ENCODE data around the gene F9.
"Not testable (repeated sequence)": the region's sequence is repeated elsewhere in the genome, so short reads cannot be mapped to it uniquely, and the experiment has no call there.

Gene F9

GRCh38 chrX:139530550-139530949 is at the start of gene F9:
Gene F9 (plus strand): TSS chrX:139530739. CDS start chrX:139530765, 26 bp downstream.
- DNase-seq (ENCODE audit: low spot score) = no peak

- no peak for DNase-seq (ENCODE audit: low spot score)
Observed at GRCh38 chrX:139483699-139484098, 46.8 kb upstream of the F9 start.

GRCh38 chrX:139484591-139484990 is 45.9 kb upstream of the F9 start:
- no peak for DNase-seq (ENCODE audit: low spot score)

GRCh38 chrX:139495324-139495723 is 35.2 kb upstream of the F9 start:
- no peak for DNase-seq (ENCODE audit: low spot score)

GRCh38 chrX:139506333-139506732 is 24.2 kb upstream of the F9 start:
- DNase-seq (ENCODE audit: low spot score) = no peak

- no peak for DNase-seq (ENCODE audit: low spot score)
Observed at GRCh38 chrX:139508099-139508498, 22.4 kb upstream of the F9 start.

- no peak for DNase-seq (ENCODE audit: low spot score)
Observed at GRCh38 chrX:139518475-139518874, 12.1 kb upstream of the F9 start.

- not testable (repeated sequence) for DNase-seq (ENCODE audit: low spot score)
Observed at GRCh38 chrX:139528829-139529228, 1.7 kb upstream of the F9 start.

- DNase-seq (ENCODE audit: low spot score) = no peak
Observed at GRCh38 chrX:139532834-139533233, 2.3 kb downstream of the F9 start.

GRCh38 chrX:139533444-139533843 is 2.9 kb downstream of the F9 start:
- DNase-seq (ENCODE audit: low spot score) = no peak

GRCh38 chrX:139538907-139539790 is 8.6 kb downstream of the F9 start:
- DNase-seq (ENCODE audit: low spot score) = no peak

GRCh38 chrX:139542652-139543051 is 12.1 kb downstream of the F9 start:
- DNase-seq (ENCODE audit: low spot score) = no peak

GRCh38 chrX:139543920-139544319 is 13.4 kb downstream of the F9 start:
- DNase-seq (ENCODE audit: low spot score) = no peak

GRCh38 chrX:139544591-139544990 is 14.1 kb downstream of the F9 start:
- no peak for DNase-seq (ENCODE audit: low spot score)

- peak; percentile 42 for DNase-seq (ENCODE audit: low spot score)
Observed at GRCh38 chrX:139554376-139554775, 23.8 kb downstream of the F9 start.

GRCh38 chrX:139554991-139555675 is 24.6 kb downstream of the F9 start:
- no peak for DNase-seq (ENCODE audit: low spot score)

- peak; percentile 71 for DNase-seq (ENCODE audit: low spot score)
Observed at GRCh38 chrX:139559383-139560042, 29.0 kb downstream of the F9 start.

GRCh38 chrX:139560221-139560620 is 29.7 kb downstream of the F9 start:
- DNase-seq (ENCODE audit: low spot score) = no peak

- no peak for DNase-seq (ENCODE audit: low spot score)
Observed at GRCh38 chrX:139563251-139563650, 32.7 kb downstream of the F9 start.

- no peak for DNase-seq (ENCODE audit: low spot score)
Observed at GRCh38 chrX:139566981-139567380, 36.4 kb downstream of the F9 start.

- no peak for DNase-seq (ENCODE audit: low spot score)
Observed at GRCh38 chrX:139581068-139581467, 50.5 kb downstream of the F9 start.

- DNase-seq (ENCODE audit: low spot score) = no peak
Observed at GRCh38 chrX:139585613-139586012, 55.1 kb downstream of the F9 start.

GRCh38 chrX:139596068-139596467 is 65.5 kb downstream of the F9 start:
- no peak for DNase-seq (ENCODE audit: low spot score)
